WI38 (cell line): ENCODE measurements around the gene DDN.

Experiments
- H3K4me3 ChIP-seq: 2 replicates; pipeline ENCODE4 v1.5.1; 2011; ENCODE audit warnings: low read depth, mild to moderate bottlenecking, control low read depth, low read length
- TF ChIP-seq, protein P1 (sequence below): IDR thresholded peaks from 2 replicates; pipeline ENCODE4 v1.5.1; 2012; ENCODE audit warnings: low read depth, mild to moderate bottlenecking, control low read depth, low read length

DDN gene

DNA sequence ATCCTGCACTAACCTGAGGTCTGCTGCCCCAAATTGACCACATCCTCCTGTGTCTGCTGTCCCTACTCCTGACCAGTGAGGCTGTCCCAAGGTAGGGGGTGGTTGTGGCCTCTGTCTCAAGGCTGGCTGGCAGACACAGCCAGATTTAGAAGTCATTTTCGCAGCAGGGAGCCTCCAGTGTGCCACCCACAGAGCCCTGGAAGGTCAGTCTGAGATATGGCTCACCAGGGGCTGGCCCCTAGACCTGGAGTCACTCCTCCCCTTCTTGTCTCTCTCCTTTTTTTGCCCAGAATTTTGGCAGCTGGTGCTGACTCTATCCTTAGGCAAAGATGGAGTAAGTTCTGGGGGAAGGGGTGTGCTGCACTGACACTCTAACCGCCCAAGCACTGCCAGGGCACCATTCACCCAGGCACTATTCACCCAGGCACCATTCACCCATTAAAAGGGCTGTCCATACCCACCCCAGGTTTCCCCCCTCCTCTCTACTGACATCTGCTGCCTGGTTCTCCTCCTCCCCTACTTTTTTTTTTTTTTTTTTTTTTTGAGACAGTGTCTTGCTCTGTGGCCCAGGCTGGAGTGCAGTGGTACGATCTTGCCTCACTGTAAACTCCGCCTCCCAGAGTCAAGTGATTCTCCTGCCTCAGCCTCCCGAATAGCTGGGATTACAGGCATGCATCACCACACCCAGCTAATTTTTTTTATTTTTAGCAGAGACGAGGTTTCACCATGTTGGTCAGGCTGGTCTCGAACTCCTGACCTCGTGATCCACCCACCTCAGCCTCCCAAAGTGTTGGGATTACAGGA is 7.7 kb downstream of the DDN start:
- TF ChIP-seq, protein P1, sequence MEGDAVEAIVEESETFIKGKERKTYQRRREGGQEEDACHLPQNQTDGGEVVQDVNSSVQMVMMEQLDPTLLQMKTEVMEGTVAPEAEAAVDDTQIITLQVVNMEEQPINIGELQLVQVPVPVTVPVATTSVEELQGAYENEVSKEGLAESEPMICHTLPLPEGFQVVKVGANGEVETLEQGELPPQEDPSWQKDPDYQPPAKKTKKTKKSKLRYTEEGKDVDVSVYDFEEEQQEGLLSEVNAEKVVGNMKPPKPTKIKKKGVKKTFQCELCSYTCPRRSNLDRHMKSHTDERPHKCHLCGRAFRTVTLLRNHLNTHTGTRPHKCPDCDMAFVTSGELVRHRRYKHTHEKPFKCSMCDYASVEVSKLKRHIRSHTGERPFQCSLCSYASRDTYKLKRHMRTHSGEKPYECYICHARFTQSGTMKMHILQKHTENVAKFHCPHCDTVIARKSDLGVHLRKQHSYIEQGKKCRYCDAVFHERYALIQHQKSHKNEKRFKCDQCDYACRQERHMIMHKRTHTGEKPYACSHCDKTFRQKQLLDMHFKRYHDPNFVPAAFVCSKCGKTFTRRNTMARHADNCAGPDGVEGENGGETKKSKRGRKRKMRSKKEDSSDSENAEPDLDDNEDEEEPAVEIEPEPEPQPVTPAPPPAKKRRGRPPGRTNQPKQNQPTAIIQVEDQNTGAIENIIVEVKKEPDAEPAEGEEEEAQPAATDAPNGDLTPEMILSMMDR, result no peak
- H3K4me3 ChIP-seq, result no peak overlapping the region

DNA sequence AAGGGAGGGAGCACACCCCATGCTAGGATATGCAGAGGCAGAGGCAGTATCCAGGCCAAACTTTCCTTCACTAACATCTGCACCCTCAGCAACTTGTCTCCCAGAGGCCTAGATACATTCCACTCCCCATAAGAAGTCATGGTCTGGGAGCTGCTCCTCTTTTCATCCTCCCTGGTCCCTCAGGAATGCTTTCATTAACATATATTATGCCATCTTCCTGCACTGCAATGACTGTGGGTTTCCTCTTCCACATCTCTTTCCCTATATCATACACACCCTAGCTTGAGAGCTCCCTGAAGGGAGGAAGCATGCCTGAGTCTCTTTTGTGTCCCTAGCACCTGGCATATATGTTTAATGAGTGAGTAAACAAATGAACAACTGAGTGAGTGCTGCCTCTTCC is 8.6 kb downstream of the DDN start:
- TF ChIP-seq, protein P1, result no peak
- no peak overlapping the region for H3K4me3 ChIP-seq

DNA sequence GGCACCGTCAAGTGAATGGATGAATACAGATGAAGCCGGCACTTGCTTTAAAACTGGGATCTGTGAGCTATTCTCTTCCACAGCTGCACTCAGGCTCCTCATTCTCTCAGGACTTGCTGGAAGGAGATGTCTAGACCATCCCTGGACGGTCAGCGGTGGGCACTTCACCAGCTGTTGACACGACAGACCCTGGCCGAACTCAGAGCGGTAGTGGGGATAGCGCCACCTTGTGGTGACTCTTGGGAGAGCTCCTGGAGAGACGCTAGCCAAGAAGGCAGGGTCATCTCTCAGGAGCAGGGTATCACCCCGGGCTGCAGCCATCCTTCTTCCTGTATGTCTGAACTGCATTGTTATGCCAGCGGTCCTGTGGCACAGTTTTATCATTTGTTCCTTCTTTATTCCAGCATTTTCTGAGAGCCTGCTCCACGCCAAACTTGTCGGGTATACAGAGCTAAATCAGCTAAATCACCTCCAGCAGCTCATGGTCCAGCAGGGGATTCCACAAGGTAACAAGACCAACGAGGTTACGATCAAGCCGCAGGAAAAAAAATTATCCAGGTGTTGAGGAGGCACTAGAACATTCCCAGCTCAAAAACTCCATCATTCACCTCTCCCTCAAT is 11.0 kb downstream of the DDN start:
- H3K4me3 ChIP-seq, result no peak overlapping the region

DNA sequence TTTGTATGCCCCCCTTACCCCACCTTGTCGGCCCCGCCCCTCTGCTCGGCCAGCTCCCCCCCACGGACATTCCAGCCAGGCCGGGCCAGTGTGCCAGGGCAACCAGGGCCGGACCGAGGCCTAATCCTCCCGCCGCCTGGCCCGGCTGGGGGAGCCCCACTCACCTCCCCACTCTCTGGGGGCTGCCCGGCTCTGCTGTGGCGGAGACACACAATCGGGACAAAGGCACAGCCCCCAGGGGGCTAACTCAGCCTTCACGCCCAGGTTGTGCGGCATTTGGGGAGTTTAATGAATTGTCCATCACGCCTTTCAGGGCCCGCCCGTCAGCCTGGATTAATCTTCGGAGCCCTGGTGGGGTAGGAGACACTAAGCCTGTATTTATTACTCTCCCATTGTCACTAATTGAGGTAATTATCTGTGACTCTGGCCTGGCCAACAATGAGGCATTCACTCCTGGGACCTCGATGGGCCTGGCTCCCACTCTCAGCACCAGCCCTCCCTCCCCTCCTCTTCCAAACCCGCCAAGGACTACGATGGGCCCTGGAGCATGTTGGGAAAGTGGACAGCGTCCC is 12.4 kb downstream of the DDN start:
- TF ChIP-seq, protein P1, result no peak
- H3K4me3 ChIP-seq, result no peak overlapping the region

More for the DNA sequence above, 11.0 kb downstream of the DDN start:
- TF ChIP-seq, protein P1, result peak; percentile 77

DNA sequence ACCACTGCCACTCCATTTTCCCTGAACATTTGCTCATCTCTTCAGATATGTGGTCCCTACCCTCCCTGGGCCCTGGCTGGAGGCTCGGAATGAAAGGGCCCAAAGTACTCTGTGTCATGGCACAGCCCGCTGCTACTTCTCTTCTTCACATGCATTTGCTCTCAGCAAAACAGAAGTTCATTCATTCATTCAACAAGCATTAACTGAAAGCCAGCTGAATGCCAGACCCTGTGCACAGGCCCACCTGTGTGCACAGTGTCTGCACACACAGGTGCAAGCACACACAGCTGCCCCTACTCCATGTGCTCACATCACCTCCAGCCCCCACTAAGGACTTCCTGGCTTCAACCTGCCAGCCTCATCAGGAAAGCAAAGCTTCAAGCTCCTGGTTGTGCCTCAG is 13.3 kb downstream of the DDN start:
- TF ChIP-seq, protein P1, result no peak
- H3K4me3 ChIP-seq, result no peak overlapping the region

DNA sequence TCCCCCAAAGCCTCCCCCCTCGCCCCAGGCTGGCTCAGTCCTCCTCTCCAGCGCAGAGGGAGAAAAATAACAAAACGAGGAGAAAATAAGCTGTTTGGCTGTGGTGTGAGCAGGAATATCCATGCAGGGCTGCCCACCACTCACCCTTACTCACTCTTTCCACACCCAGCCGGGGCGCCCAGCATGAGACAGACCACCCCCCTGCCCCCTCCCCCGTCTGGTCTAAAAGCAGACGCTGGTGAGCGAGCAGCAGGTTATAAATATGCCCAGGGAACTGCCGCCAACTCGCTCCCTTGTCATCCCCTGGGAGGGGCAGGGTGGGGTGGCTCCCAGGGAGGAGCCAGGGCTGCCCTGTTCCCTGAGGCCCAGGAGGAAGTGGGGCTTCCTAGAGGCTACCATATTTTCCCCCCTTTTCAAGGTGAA is 13.7 kb downstream of the DDN start:
- TF ChIP-seq, protein P1, result no peak
- no peak overlapping the region for H3K4me3 ChIP-seq
